Measurements from ENCODE around the gene PKHD1. TPM values are rescaled to one million over a fixed set of nuclear protein-coding genes. Genes with fewer than 3 reads are reported as not detected.

PKHD1 gene
- total RNA-seq: not detected in 3 replicates
- long read RNA-seq: 0 reads

- H3K36me3 Mint-ChIP-seq (ENCODE audit: low read depth): no peaks in the 10 kb centered on the region
- H3K27ac Mint-ChIP-seq (ENCODE audit: unreplicated experiment): no peak within 1 kb of the TSS
- TF ChIP-seq CTCF (IDR thresholded peaks at IDR 0.05): peak; percentile 47
- peaks cover 6% of the 10 kb centered on the region for H3K27me3 Mint-ChIP-seq (ENCODE audit: low read depth)
- no peak for DNase-seq (ENCODE audit: low spot score)
- H3K9me3 Mint-ChIP-seq (ENCODE audit: low read depth): no peaks in the 10 kb centered on the region
- H3K4me3 Mint-ChIP-seq (ENCODE audit: unreplicated experiment): no peak within 1 kb of the TSS
- H3K4me1 Mint-ChIP-seq (ENCODE audit: low read depth): no peaks in the 10 kb centered on the region
These were observed at the start of gene PKHD1 for GRCh38 chr6:52087498-52087999. Gene PKHD1, minus strand, starts transcription at chr6:52087613. Its CDS starts 2,680 bp downstream, at chr6:52084933.

GRCh38 chr6:52136934-52137467 lies 49.6 kb upstream of the PKHD1 start:
- Mint-ChIP-seq H3K4me1 (ENCODE audit: low read depth) (peaks cover 8% of the 10 kb centered on the region), H3K36me3 (ENCODE audit: low read depth) (no peaks in the 10 kb centered on the region), H3K27ac (ENCODE audit: unreplicated experiment) (no peak overlapping the region), H3K27me3 (ENCODE audit: low read depth) (peaks cover 54% of the 10 kb centered on the region), H3K9me3 (ENCODE audit: low read depth) (no peaks in the 10 kb centered on the region), H3K4me3 (ENCODE audit: unreplicated experiment) (no peak overlapping the region)
- DNase-seq (ENCODE audit: low spot score): no peak
- TF ChIP-seq CTCF (IDR thresholded peaks at IDR 0.05): no peak

GRCh38 chr6:52136055-52136454 lies 48.6 kb upstream of the PKHD1 start:
- no peak for DNase-seq (ENCODE audit: low spot score)
- peaks cover 8% of the 10 kb centered on the region for H3K4me1 Mint-ChIP-seq (ENCODE audit: low read depth)
- H3K4me3 Mint-ChIP-seq (ENCODE audit: unreplicated experiment): no peak overlapping the region
- H3K36me3 Mint-ChIP-seq (ENCODE audit: low read depth): no peaks in the 10 kb centered on the region
- no peak overlapping the region for H3K27ac Mint-ChIP-seq (ENCODE audit: unreplicated experiment)
- H3K27me3 Mint-ChIP-seq (ENCODE audit: low read depth): peaks cover 47% of the 10 kb centered on the region
- TF ChIP-seq CTCF (IDR thresholded peaks at IDR 0.05): no peak
- H3K9me3 Mint-ChIP-seq (ENCODE audit: low read depth): no peaks in the 10 kb centered on the region

- peaks cover 44% of the 10 kb centered on the region for H3K27me3 Mint-ChIP-seq (ENCODE audit: low read depth)
- TF ChIP-seq CTCF (IDR thresholded peaks at IDR 0.05): no peak
- no peaks in the 10 kb centered on the region for H3K9me3 Mint-ChIP-seq (ENCODE audit: low read depth)
- peaks cover 6% of the 10 kb centered on the region for H3K4me1 Mint-ChIP-seq (ENCODE audit: low read depth)
- H3K4me3 Mint-ChIP-seq (ENCODE audit: unreplicated experiment): no peak overlapping the region
- H3K27ac Mint-ChIP-seq (ENCODE audit: unreplicated experiment): no peak overlapping the region
- H3K36me3 Mint-ChIP-seq (ENCODE audit: low read depth): no peaks in the 10 kb centered on the region
- no peak for DNase-seq (ENCODE audit: low spot score)
These were observed 47.8 kb upstream of the PKHD1 start for GRCh38 chr6:52135217-52135616.

- H3K27ac Mint-ChIP-seq (ENCODE audit: unreplicated experiment): no peak overlapping the region
- peaks cover 41% of the 10 kb centered on the region for H3K27me3 Mint-ChIP-seq (ENCODE audit: low read depth)
- H3K9me3 Mint-ChIP-seq (ENCODE audit: low read depth): no peaks in the 10 kb centered on the region
- no peak overlapping the region for H3K4me3 Mint-ChIP-seq (ENCODE audit: unreplicated experiment)
- no peaks in the 10 kb centered on the region for H3K36me3 Mint-ChIP-seq (ENCODE audit: low read depth)
- TF ChIP-seq CTCF (IDR thresholded peaks at IDR 0.05): no peak
- no peak for DNase-seq (ENCODE audit: low spot score)
- no peaks in the 10 kb centered on the region for H3K4me1 Mint-ChIP-seq (ENCODE audit: low read depth)
These were observed 46.6 kb upstream of the PKHD1 start for GRCh38 chr6:52134011-52134410.
